HepG2 (cell line): ENCODE data around the gene SNX9. TPM values are rescaled to one million over a fixed set of nuclear protein-coding genes. Genes with fewer than 3 reads are reported as not detected.
A peak's percentile ranks its signal among the peaks of the same experiment; 100 is the strongest.

Source experiments
- KLF16 ChIP-seq, 2 experiments: sonication (generic) in 1 of 2; formaldehyde crosslinking in 1 of 2; IDR thresholded peaks; 2 replicates each; pipeline versions ENCODE4 v1.6.1 to v1.8.0; 2016 to 2023; ENCODE audit warnings: missing genetic modification reagents in 2 of 2, missing compliant biosample characterization in 1 of 2
- MED8 ChIP-seq: sonication (generic); formaldehyde crosslinking; IDR thresholded peaks from 2 replicates; pipeline ENCODE4 v1.8.1; 2023; ENCODE audit warnings: mild to moderate bottlenecking, missing genetic modification reagents; ENCODE audit not compliant: insufficient replicate concordance
- NR0B2 ChIP-seq: sonication (generic); formaldehyde crosslinking; IDR thresholded peaks from 2 replicates; pipeline ENCODE4 v1.4.0; 2020; ENCODE audit warnings: mild to moderate bottlenecking, missing genetic modification reagents
- RNF219 ChIP-seq: sonication (generic); formaldehyde crosslinking; IDR thresholded peaks from 2 replicates; pipeline ENCODE4 v1.5.0; 2020; ENCODE audit warnings: mild to moderate bottlenecking, missing genetic modification reagents
- RXRA ChIP-seq: sonication (generic); formaldehyde crosslinking; IDR thresholded peaks from 2 replicates; pipeline ENCODE4 v1.5.1; 2020; ENCODE audit warnings: missing genetic modification reagents
- SIX1 ChIP-seq: sonication (generic); formaldehyde crosslinking; IDR thresholded peaks from 2 replicates; pipeline ENCODE4 v1.4.0; 2020; ENCODE audit warnings: missing genetic modification reagents, borderline replicate concordance
- SRF ChIP-seq: IDR thresholded peaks from 2 replicates; pipeline ENCODE4 v1.6.1; 2011; ENCODE audit warnings: mild to moderate bottlenecking, low read depth, low read length, moderate library complexity
- TFAP4 ChIP-seq: sonication (generic); IDR thresholded peaks from 2 replicates; pipeline ENCODE4 v1.6.1; 2016; ENCODE audit warnings: low read depth, borderline replicate concordance
- ZMYM3 ChIP-seq: sonication (generic); formaldehyde crosslinking; IDR thresholded peaks from 2 replicates; pipeline ENCODE4 v1.5.1; 2020; ENCODE audit warnings: mild to moderate bottlenecking, missing genetic modification reagents
- ZNF12 ChIP-seq: sonication (generic); formaldehyde crosslinking; IDR thresholded peaks from 2 replicates; pipeline ENCODE4 v1.5.0; 2020; ENCODE audit warnings: missing genetic modification reagents
- ZNF20 ChIP-seq: sonication (generic); formaldehyde crosslinking; IDR thresholded peaks from 2 replicates; pipeline ENCODE4 v1.4.0; 2020; ENCODE audit warnings: mild to moderate bottlenecking, moderate library complexity, missing genetic modification reagents
- ZNF205 ChIP-seq: IDR thresholded peaks from 2 replicates; pipeline ENCODE4 v1.6.1; 2018; ENCODE audit warnings: missing biosample characterization, missing genetic modification reagents
- ZNF292 ChIP-seq: sonication (generic); formaldehyde crosslinking; IDR thresholded peaks from 2 replicates; pipeline ENCODE4 v1.8.1; 2022; ENCODE audit warnings: mild to moderate bottlenecking, low read depth, missing genetic modification reagents, borderline replicate concordance
- ZNF749 ChIP-seq: sonication (generic); formaldehyde crosslinking; IDR thresholded peaks from 2 replicates; pipeline ENCODE4 v1.8.0; 2022; ENCODE audit warnings: mild to moderate bottlenecking, missing genetic modification reagents, moderate library complexity, borderline replicate concordance
- ZNF841 ChIP-seq: sonication (generic); formaldehyde crosslinking; IDR thresholded peaks from 2 replicates; pipeline ENCODE4 v1.8.1; 2023; ENCODE audit warnings: missing genetic modification reagents, borderline replicate concordance
- ZSCAN30 ChIP-seq: sonication (generic); formaldehyde crosslinking; IDR thresholded peaks from 2 replicates; pipeline ENCODE4 v1.5.0; 2020; ENCODE audit warnings: mild to moderate bottlenecking, missing genetic modification reagents
- polyA plus RNA-seq, 8 experiments: library from polyadenylated mRNA; depleted of rRNA in 3 of 8; stranded (reverse) in 7 of 8; unstranded in 1 of 8; fragments of >200 nt; fragmentation: Illumina TruSeq in 4 of 8; extraction: Trizol in 4 of 8; gene quantifications; 2 replicates each; pipeline versions ENCODE4 v1.2.1 to v1.2.3, GENCODE V29; 2011 to 2016; ENCODE audit warnings: low read depth in 4 of 8, missing spikeins in 1 of 8, mixed read lengths in 1 of 8; ENCODE audit not compliant: insufficient read depth in 1 of 8
- total RNA-seq, 5 experiments: library from RNA; depleted of rRNA; stranded (reverse); fragments of >200 nt; fragmentation: Illumina TruSeq; extraction: Trizol; gene quantifications; 2 replicates each; pipeline ENCODE4 v1.2.3, GENCODE V29; 2016; ENCODE audit warnings: low read depth in 1 of 5
- TF ChIP-seq, protein P1 (sequence below): sonication (generic); formaldehyde crosslinking; IDR thresholded peaks from 2 replicates; pipeline ENCODE4 v1.5.1; 2020; ENCODE audit warnings: mild to moderate bottlenecking, missing genetic modification reagents, moderate library complexity
- TF ChIP-seq, protein P2 (sequence below): sonication (generic); formaldehyde crosslinking; IDR thresholded peaks from 2 replicates; pipeline ENCODE4 v1.8.1; 2023; ENCODE audit warnings: mild to moderate bottlenecking, moderate library complexity, missing genetic modification reagents
- TF ChIP-seq, protein P3 (sequence below): IDR thresholded peaks from 2 replicates; pipeline ENCODE4 v1.6.1; 2012; ENCODE audit warnings: low read depth, low read length, improper control_type of control experiment

The SNX9 gene
- total and polyA plus RNA-seq, 2 of the 13 experiments (the other 11 are each of a cell fraction or from before 2014, with no cell fraction given) = 21.9 to 36.0 TPM

- 0 out of 2 replicates have a peak, but pooled peaks have one; percentile 36 for TF ChIP-seq ZNF205 (CRISPR knock-in tag)
- no peak for TF ChIP-seq ZSCAN30
- TF ChIP-seq, protein P1, sequence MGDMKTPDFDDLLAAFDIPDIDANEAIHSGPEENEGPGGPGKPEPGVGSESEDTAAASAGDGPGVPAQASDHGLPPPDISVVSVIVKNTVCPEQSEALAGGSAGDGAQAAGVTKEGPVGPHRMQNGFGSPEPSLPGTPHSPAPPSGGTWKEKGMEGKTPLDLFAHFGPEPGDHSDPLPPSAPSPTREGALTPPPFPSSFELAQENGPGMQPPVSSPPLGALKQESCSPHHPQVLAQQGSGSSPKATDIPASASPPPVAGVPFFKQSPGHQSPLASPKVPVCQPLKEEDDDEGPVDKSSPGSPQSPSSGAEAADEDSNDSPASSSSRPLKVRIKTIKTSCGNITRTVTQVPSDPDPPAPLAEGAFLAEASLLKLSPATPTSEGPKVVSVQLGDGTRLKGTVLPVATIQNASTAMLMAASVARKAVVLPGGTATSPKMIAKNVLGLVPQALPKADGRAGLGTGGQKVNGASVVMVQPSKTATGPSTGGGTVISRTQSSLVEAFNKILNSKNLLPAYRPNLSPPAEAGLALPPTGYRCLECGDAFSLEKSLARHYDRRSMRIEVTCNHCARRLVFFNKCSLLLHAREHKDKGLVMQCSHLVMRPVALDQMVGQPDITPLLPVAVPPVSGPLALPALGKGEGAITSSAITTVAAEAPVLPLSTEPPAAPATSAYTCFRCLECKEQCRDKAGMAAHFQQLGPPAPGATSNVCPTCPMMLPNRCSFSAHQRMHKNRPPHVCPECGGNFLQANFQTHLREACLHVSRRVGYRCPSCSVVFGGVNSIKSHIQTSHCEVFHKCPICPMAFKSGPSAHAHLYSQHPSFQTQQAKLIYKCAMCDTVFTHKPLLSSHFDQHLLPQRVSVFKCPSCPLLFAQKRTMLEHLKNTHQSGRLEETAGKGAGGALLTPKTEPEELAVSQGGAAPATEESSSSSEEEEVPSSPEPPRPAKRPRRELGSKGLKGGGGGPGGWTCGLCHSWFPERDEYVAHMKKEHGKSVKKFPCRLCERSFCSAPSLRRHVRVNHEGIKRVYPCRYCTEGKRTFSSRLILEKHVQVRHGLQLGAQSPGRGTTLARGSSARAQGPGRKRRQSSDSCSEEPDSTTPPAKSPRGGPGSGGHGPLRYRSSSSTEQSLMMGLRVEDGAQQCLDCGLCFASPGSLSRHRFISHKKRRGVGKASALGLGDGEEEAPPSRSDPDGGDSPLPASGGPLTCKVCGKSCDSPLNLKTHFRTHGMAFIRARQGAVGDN (CRISPR knock-in tag) = no peak
- TF ChIP-seq ZNF841 (CRISPR knock-in tag) = no peak
- TF ChIP-seq SIX1 (CRISPR knock-in tag) = no peak
- peak; percentile 68 for TF ChIP-seq ZMYM3
- TF ChIP-seq ZNF20 (CRISPR knock-in tag) = no peak
- TF ChIP-seq SRF = no peak
- no peak; the same call in 1 of the 2 replicates for TF ChIP-seq TFAP4
- TF ChIP-seq, protein P2, sequence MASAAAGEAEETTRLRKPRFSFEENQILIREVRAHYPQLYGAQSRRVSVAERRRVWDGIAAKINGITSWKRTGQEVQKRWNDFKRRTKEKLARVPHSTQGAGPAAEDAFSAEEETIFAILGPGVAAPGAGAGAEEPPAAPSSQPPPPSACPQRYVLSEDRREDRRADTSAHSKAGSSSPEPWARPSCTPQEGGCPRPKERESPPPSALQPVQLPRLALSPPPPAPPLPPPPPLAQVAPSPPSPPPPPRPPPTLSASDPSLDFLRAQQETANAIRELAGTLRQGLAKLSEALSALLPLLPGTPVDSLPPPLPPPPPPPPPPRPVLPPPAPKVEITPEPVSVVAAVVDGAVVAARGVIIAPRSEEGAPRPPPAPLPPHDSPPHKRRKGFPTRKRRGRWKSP (CRISPR knock-in tag) = 0 out of 2 replicates have a peak, but pooled peaks have one; percentile 34
- TF ChIP-seq ZNF749 (CRISPR knock-in tag) = no peak
- no peak for TF ChIP-seq ZNF12 (CRISPR knock-in tag)
- no peak for TF ChIP-seq MED8 (CRISPR knock-in tag)
- TF ChIP-seq KLF16 (CRISPR knock-in tag; IDR thresholded peaks at IDR 0.05) = 0 out of 4 replicates have a peak, but pooled peaks of 1 of the 2 experiments have one; percentile 13
- TF ChIP-seq NR0B2 (CRISPR knock-in tag) = no peak
- TF ChIP-seq, protein P3, sequence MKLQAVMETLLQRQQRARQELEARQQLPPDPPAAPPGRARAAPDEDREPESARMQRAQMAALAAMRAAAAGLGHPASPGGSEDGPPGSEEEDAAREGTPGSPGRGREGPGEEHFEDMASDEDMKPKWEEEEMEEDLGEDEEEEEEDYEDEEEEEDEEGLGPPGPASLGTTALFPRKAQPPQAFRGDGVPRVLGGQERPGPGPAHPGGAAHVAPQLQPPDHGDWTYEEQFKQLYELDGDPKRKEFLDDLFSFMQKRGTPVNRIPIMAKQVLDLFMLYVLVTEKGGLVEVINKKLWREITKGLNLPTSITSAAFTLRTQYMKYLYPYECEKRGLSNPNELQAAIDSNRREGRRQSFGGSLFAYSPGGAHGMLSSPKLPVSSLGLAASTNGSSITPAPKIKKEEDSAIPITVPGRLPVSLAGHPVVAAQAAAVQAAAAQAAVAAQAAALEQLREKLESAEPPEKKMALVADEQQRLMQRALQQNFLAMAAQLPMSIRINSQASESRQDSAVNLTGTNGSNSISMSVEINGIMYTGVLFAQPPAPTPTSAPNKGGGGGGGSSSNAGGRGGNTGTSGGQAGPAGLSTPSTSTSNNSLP = peak; percentile 85
- TF ChIP-seq RXRA (CRISPR knock-in tag) = no peak
- TF ChIP-seq RNF219 (CRISPR knock-in tag) = no peak
- TF ChIP-seq ZNF292 (CRISPR knock-in tag) = 0 out of 2 replicates have a peak, but pooled peaks have one; percentile 2
These were observed 151.9 kb downstream of the SNX9 start (continued) for GRCh38 chr6:157974967-157975366.
